Left lung (tissue), 10 donors: ENCODE measurements around the gene LOXHD1. TPM values are rescaled to one million over a fixed set of nuclear protein-coding genes. Genes with fewer than 3 reads are reported as not detected.
A peak's percentile ranks its signal among the peaks of the same experiment; 100 is the strongest.

ENCODE experiments used
- ATAC-seq: fragments of 200-7000 bp; cut with Tn5 transposase; one replicate; pipeline ENCODE4 v1.9.1; 2020; ENCODE audit warnings: moderate library complexity
- DNase-seq, 4 donors: peaks; one replicate each; pipeline ENCODE4 v3.0.0-alpha.2; 2013 to 2020
- H3K27ac ChIP-seq, 2 donors: fragments of 200-600 bp; sonication (generic) in 1 of 2; one replicate each; pipeline versions ENCODE4 v1.5.0 to v1.8.0; 2020 to 2021
- H3K27me3 ChIP-seq, 2 donors: fragments of 200-600 bp; sonication (generic) in 1 of 2; one replicate each; pipeline versions ENCODE4 v1.5.0 to v1.8.0; 2020 to 2021
- H3K36me3 ChIP-seq, 2 donors: fragments of 200-600 bp; sonication (generic) in 1 of 2; one replicate each; pipeline versions ENCODE4 v1.5.0 to v1.8.0; 2020 to 2021
- H3K4me1 ChIP-seq, 2 donors: fragments of 200-600 bp; one replicate each; pipeline ENCODE4 v1.8.0; 2021
- H3K4me3 ChIP-seq, 2 donors: fragments of 200-600 bp; sonication (generic) in 1 of 2; one replicate each; pipeline versions ENCODE4 v1.5.0 to v1.8.0; 2020 to 2021; ENCODE audit warnings: mild to moderate bottlenecking in 1 of 2
- H3K9me3 ChIP-seq, 2 donors: fragments of 200-600 bp; sonication (generic) in 1 of 2; one replicate each; pipeline versions ENCODE4 v1.5.0 to v1.8.0; 2020 to 2021
- CTCF ChIP-seq, 2 donors: fragments of 200-600 bp; sonication (generic) in 1 of 2; IDR thresholded peaks; one replicate each; pipeline versions ENCODE4 v1.5.0 to v1.8.0; 2021; ENCODE audit warnings: antibody characterized with exemption in 2 of 2
- intact Hi-C, 2 donors: fragments of 100-400 bp; cut with DNase I; formaldehyde crosslinking; loops; one replicate each; pipeline versions ENCODE4 v1.11.2 to v1.14.2; 2022
- polyA plus RNA-seq, 6 donors: library from polyadenylated mRNA; unstranded; fragments of 120-200 nt; gene quantifications; one replicate each; pipeline ENCODE4 v1.2.1, GENCODE V29; 2013; ENCODE audit not compliant: insufficient read length in 6 of 6
- total RNA-seq, 2 donors: library from RNA; stranded (reverse); fragmentation: NEBNext Ultra II Directional; extraction: Animal tissue kit (Norgen Biotek cat#: 25700); gene quantifications; one replicate each; pipeline ENCODE4 v1.2.1, GENCODE V29; 2021
- donor health status: DM: no; HTN: yes; CAD: no.
- donor health status: DM: no; HTN: no; CAD: no.

Gene LOXHD1
- total and polyA plus RNA-seq, 8 donors = 0.52 to 2.0 (median 1.2) TPM

GRCh38 chr18:46672062-46672970 is 15.3 kb upstream of the LOXHD1 start:
- H3K27ac ChIP-seq = no peak overlapping the region
- no peaks in the 10 kb centered on the region for H3K9me3 ChIP-seq
- no peaks in the 10 kb centered on the region for H3K4me1 ChIP-seq
- H3K4me3 ChIP-seq = no peak overlapping the region
- intact Hi-C loops = no loop called here
- H3K36me3 ChIP-seq = no peaks in the 10 kb centered on the region
- no peaks in the 10 kb centered on the region for H3K27me3 ChIP-seq
- no peak for TF ChIP-seq CTCF (IDR thresholded peaks at IDR 0.05)
- DNase-seq (peak in 1 of 4 donors; percentile 19), ATAC-seq (no peak)

- Histone ChIP-seq H3K4me3 (no peak overlapping the region), H3K36me3 (no peaks in the 10 kb centered on the region), H3K4me1 (no peaks in the 10 kb centered on the region), H3K27ac (no peak overlapping the region), H3K27me3 (no peaks in the 10 kb centered on the region), H3K9me3 (no peaks in the 10 kb centered on the region)
- DNase-seq (no peak), ATAC-seq (no peak)
- TF ChIP-seq CTCF (IDR thresholded peaks at IDR 0.05) = no peak
- intact Hi-C loops = no loop called here
Observed at GRCh38 chr18:46668694-46669093, 11.7 kb upstream of the LOXHD1 start.

GRCh38 chr18:46668135-46668534 is 11.1 kb upstream of the LOXHD1 start:
- Histone ChIP-seq H3K27me3 (no peaks in the 10 kb centered on the region), H3K36me3 (no peaks in the 10 kb centered on the region), H3K27ac (no peak overlapping the region), H3K4me1 (no peaks in the 10 kb centered on the region), H3K4me3 (no peak overlapping the region), H3K9me3 (no peaks in the 10 kb centered on the region)
- intact Hi-C loops = no loop called here
- no peak for DNase-seq
- TF ChIP-seq CTCF (IDR thresholded peaks at IDR 0.05) = no peak
- no peak for ATAC-seq

- intact Hi-C loops = no loop called here
- no peak for ATAC-seq
- H3K36me3 ChIP-seq = no peaks in the 10 kb centered on the region
Observed at GRCh38 chr18:46663539-46663938, 6.5 kb upstream of the LOXHD1 start.

More at GRCh38 chr18:46663539-46663938, 6.5 kb upstream of the LOXHD1 start:
- H3K9me3 ChIP-seq = no peaks in the 10 kb centered on the region
- no peaks in the 10 kb centered on the region for H3K4me1 ChIP-seq
- H3K27ac ChIP-seq = no peak overlapping the region
- no peak for TF ChIP-seq CTCF (IDR thresholded peaks at IDR 0.05)
- no peaks in the 10 kb centered on the region for H3K27me3 ChIP-seq
- no peak overlapping the region for H3K4me3 ChIP-seq
- DNase-seq = no peak
